Measurements from ENCODE around the gene CHD5. TPM values are rescaled to one million over a fixed set of nuclear protein-coding genes. Genes with fewer than 3 reads are reported as not detected.

CHD5 gene
- total RNA-seq, 1 experiment from 2014 or later = 2.4 TPM

DNA sequence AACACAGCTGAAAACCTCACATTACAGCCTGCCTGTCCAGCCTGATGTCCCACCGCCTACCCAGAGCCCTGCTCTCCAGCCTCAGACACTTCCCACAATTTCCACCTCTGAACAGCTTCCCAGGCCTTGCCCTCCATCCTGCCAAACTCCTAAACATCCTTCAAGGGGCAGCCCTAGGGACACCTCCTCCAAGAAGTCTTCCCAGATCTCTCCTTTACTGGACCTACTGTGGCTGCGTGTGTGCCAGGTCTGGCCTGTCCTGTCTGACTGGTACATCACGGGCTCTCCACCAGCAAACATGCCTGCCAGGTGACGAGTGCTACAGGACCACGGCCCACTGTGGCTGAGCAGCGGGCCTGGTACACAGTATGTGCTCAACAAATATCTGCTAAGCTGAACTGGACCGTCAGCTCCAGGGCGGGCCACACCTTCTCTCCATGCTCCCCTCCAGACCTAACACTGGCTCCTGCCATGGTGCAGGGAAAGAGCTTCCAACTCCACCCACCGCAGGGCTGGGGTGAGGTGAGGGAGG lies 28.8 kb downstream of the CHD5 start (continued):
- TF ChIP-seq, protein P1, sequence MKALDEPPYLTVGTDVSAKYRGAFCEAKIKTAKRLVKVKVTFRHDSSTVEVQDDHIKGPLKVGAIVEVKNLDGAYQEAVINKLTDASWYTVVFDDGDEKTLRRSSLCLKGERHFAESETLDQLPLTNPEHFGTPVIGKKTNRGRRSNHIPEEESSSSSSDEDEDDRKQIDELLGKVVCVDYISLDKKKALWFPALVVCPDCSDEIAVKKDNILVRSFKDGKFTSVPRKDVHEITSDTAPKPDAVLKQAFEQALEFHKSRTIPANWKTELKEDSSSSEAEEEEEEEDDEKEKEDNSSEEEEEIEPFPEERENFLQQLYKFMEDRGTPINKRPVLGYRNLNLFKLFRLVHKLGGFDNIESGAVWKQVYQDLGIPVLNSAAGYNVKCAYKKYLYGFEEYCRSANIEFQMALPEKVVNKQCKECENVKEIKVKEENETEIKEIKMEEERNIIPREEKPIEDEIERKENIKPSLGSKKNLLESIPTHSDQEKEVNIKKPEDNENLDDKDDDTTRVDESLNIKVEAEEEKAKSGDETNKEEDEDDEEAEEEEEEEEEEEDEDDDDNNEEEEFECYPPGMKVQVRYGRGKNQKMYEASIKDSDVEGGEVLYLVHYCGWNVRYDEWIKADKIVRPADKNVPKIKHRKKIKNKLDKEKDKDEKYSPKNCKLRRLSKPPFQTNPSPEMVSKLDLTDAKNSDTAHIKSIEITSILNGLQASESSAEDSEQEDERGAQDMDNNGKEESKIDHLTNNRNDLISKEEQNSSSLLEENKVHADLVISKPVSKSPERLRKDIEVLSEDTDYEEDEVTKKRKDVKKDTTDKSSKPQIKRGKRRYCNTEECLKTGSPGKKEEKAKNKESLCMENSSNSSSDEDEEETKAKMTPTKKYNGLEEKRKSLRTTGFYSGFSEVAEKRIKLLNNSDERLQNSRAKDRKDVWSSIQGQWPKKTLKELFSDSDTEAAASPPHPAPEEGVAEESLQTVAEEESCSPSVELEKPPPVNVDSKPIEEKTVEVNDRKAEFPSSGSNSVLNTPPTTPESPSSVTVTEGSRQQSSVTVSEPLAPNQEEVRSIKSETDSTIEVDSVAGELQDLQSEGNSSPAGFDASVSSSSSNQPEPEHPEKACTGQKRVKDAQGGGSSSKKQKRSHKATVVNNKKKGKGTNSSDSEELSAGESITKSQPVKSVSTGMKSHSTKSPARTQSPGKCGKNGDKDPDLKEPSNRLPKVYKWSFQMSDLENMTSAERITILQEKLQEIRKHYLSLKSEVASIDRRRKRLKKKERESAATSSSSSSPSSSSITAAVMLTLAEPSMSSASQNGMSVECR (CRISPR knock-in tag; IDR thresholded peaks at IDR 0.05; ENCODE audit: borderline replicate concordance) = no peak
- TF ChIP-seq, protein P2, sequence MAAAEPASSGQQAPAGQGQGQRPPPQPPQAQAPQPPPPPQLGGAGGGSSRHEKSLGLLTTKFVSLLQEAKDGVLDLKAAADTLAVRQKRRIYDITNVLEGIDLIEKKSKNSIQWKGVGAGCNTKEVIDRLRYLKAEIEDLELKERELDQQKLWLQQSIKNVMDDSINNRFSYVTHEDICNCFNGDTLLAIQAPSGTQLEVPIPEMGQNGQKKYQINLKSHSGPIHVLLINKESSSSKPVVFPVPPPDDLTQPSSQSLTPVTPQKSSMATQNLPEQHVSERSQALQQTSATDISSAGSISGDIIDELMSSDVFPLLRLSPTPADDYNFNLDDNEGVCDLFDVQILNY (CRISPR knock-in tag; IDR thresholded peaks at IDR 0.05) = no peak
- TF ChIP-seq, protein P3, sequence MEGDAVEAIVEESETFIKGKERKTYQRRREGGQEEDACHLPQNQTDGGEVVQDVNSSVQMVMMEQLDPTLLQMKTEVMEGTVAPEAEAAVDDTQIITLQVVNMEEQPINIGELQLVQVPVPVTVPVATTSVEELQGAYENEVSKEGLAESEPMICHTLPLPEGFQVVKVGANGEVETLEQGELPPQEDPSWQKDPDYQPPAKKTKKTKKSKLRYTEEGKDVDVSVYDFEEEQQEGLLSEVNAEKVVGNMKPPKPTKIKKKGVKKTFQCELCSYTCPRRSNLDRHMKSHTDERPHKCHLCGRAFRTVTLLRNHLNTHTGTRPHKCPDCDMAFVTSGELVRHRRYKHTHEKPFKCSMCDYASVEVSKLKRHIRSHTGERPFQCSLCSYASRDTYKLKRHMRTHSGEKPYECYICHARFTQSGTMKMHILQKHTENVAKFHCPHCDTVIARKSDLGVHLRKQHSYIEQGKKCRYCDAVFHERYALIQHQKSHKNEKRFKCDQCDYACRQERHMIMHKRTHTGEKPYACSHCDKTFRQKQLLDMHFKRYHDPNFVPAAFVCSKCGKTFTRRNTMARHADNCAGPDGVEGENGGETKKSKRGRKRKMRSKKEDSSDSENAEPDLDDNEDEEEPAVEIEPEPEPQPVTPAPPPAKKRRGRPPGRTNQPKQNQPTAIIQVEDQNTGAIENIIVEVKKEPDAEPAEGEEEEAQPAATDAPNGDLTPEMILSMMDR (IDR thresholded peaks at IDR 0.05) = no peak
- TF ChIP-seq, protein P4, sequence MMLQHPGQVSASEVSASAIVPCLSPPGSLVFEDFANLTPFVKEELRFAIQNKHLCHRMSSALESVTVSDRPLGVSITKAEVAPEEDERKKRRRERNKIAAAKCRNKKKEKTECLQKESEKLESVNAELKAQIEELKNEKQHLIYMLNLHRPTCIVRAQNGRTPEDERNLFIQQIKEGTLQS (CRISPR knock-in tag; conservative IDR thresholded peaks at IDR 0.05) = no peak
- no peak for TF ChIP-seq NR2C2 (CRISPR knock-in tag; IDR thresholded peaks at IDR 0.05)
- TF ChIP-seq, protein P5, sequence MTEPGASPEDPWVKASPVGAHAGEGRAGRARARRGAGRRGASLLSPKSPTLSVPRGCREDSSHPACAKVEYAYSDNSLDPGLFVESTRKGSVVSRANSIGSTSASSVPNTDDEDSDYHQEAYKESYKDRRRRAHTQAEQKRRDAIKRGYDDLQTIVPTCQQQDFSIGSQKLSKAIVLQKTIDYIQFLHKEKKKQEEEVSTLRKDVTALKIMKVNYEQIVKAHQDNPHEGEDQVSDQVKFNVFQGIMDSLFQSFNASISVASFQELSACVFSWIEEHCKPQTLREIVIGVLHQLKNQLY (CRISPR knock-in tag; IDR thresholded peaks at IDR 0.05) = no peak

DNA sequence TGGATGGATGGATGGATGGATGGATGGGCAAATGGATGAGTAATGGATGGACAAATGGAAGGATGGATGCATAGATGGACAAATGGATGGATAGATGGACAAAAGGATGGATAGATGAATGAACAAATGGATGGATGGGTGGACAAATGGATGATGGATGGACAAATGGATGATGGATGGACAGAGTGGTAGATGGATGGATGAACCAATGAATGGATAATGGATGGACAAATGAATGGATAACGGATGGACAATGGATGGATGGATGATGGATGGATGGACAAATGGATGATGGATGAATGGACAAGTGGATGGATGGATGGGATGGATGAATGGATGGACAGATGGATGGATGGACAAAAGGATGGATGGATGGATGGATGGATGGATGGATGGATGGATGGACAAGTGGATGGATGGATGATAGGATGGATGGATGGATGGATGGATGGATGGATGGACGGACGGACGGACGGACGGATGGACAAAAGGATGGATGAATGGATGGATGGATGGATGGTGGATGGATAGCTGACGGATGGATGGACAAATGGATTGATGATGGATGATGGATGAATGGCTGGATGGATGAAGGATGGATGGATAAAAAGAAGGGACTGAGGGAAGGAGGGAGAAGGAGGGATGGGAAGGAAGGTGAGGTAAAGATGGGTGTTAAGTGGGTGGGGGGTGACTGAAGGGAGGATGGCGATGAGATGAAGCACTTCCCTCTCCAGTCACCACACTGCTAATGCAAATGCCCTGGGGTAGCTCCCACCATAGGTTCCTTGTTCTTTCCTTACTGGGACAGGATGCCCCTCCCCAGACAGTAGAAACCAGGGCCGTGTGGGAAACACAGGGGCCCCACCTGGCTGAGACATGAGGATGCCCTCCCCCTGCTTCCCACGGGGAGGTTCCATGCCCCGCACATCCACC lies 29.8 kb downstream of the CHD5 start:
- no peak overlapping the region for H3K27ac Mint-ChIP-seq
- no peak overlapping the region for H3K4me3 Mint-ChIP-seq
- no peak for DNase-seq (ENCODE audit: low spot score)
- H3K27me3 Mint-ChIP-seq (ENCODE audit: low read depth) = peaks cover 19% of the 10 kb centered on the region
- ChIA-PET POLR2A (no interaction called here), CTCF (no interaction called here)
- H3K36me3 Mint-ChIP-seq = no peaks in the 10 kb centered on the region
- no peaks in the 10 kb centered on the region for H3K9me3 Mint-ChIP-seq
- no peak for ATAC-seq
- peaks cover 4% of the 10 kb centered on the region; the same call in 1 of the 2 replicates for H3K4me1 Mint-ChIP-seq
- no peak for TF ChIP-seq ZNF232 (CRISPR knock-in tag; IDR thresholded peaks at IDR 0.05)
- TF ChIP-seq ZBTB21 (CRISPR knock-in tag; IDR thresholded peaks at IDR 0.05; ENCODE audit: borderline replicate concordance) = no peak
- TF ChIP-seq, protein P6, sequence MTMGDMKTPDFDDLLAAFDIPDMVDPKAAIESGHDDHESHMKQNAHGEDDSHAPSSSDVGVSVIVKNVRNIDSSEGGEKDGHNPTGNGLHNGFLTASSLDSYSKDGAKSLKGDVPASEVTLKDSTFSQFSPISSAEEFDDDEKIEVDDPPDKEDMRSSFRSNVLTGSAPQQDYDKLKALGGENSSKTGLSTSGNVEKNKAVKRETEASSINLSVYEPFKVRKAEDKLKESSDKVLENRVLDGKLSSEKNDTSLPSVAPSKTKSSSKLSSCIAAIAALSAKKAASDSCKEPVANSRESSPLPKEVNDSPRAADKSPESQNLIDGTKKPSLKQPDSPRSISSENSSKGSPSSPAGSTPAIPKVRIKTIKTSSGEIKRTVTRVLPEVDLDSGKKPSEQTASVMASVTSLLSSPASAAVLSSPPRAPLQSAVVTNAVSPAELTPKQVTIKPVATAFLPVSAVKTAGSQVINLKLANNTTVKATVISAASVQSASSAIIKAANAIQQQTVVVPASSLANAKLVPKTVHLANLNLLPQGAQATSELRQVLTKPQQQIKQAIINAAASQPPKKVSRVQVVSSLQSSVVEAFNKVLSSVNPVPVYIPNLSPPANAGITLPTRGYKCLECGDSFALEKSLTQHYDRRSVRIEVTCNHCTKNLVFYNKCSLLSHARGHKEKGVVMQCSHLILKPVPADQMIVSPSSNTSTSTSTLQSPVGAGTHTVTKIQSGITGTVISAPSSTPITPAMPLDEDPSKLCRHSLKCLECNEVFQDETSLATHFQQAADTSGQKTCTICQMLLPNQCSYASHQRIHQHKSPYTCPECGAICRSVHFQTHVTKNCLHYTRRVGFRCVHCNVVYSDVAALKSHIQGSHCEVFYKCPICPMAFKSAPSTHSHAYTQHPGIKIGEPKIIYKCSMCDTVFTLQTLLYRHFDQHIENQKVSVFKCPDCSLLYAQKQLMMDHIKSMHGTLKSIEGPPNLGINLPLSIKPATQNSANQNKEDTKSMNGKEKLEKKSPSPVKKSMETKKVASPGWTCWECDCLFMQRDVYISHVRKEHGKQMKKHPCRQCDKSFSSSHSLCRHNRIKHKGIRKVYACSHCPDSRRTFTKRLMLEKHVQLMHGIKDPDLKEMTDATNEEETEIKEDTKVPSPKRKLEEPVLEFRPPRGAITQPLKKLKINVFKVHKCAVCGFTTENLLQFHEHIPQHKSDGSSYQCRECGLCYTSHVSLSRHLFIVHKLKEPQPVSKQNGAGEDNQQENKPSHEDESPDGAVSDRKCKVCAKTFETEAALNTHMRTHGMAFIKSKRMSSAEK (CRISPR knock-in tag; IDR thresholded peaks at IDR 0.05; ENCODE audit: borderline replicate concordance) = no peak
- TF ChIP-seq, protein P3 (IDR thresholded peaks at IDR 0.05) = no peak
- TF ChIP-seq SMAD3 (CRISPR knock-in tag; IDR thresholded peaks at IDR 0.05; ENCODE audit: borderline replicate concordance) = no peak
- TF ChIP-seq, protein P7, sequence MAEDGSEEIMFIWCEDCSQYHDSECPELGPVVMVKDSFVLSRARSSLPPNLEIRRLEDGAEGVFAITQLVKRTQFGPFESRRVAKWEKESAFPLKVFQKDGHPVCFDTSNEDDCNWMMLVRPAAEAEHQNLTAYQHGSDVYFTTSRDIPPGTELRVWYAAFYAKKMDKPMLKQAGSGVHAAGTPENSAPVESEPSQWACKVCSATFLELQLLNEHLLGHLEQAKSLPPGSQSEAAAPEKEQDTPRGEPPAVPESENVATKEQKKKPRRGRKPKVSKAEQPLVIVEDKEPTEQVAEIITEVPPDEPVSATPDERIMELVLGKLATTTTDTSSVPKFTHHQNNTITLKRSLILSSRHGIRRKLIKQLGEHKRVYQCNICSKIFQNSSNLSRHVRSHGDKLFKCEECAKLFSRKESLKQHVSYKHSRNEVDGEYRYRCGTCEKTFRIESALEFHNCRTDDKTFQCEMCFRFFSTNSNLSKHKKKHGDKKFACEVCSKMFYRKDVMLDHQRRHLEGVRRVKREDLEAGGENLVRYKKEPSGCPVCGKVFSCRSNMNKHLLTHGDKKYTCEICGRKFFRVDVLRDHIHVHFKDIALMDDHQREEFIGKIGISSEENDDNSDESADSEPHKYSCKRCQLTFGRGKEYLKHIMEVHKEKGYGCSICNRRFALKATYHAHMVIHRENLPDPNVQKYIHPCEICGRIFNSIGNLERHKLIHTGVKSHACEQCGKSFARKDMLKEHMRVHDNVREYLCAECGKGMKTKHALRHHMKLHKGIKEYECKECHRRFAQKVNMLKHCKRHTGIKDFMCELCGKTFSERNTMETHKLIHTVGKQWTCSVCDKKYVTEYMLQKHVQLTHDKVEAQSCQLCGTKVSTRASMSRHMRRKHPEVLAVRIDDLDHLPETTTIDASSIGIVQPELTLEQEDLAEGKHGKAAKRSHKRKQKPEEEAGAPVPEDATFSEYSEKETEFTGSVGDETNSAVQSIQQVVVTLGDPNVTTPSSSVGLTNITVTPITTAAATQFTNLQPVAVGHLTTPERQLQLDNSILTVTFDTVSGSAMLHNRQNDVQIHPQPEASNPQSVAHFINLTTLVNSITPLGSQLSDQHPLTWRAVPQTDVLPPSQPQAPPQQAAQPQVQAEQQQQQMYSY (CRISPR knock-in tag; IDR thresholded peaks at IDR 0.05) = no peak
- TF ChIP-seq, protein P8, sequence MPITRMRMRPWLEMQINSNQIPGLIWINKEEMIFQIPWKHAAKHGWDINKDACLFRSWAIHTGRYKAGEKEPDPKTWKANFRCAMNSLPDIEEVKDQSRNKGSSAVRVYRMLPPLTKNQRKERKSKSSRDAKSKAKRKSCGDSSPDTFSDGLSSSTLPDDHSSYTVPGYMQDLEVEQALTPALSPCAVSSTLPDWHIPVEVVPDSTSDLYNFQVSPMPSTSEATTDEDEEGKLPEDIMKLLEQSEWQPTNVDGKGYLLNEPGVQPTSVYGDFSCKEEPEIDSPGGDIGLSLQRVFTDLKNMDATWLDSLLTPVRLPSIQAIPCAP (CRISPR knock-in tag; IDR thresholded peaks at IDR 0.05) = no peak
